ENCODE results near the gene KLF16.

GRCh38 chr19:1905110-1905862, 41.9 kb upstream of the KLF16 start, which contains the start of the genes ADAT3 and SCAMP4:
- no peak for TF ChIP-seq EZH2 (IDR thresholded peaks at IDR 0.05; ENCODE audit: low read depth)
- TF ChIP-seq CTCF (conservative IDR thresholded peaks at IDR 0.05), result no peak

Data from PC-9 (cell line).